Right lobe of liver (tissue), 4 donors: ENCODE results near the gene RAD1.

Experiments
- POLR2A ChIP-seq: fragments of 450-650 bp; IDR thresholded peaks from one replicate; pipeline ENCODE4 v1.6.1; 2017; ENCODE audit warnings: antibody characterized with exemption, mild to moderate bottlenecking
- TF ChIP-seq, protein P1 (sequence below), 4 donors: fragments of 200-600 bp in 3 of 4; fragments of 450-650 bp in 1 of 4; IDR thresholded peaks; one replicate each; pipeline versions ENCODE4 v1.5.1 to v1.8.0; 2016 to 2022; ENCODE audit warnings: antibody characterized with exemption in 4 of 4, mild to moderate bottlenecking in 2 of 4
- donor health status: DM: no; HTN: no; CAD: no.
- donor health status: DM: no; HTN: no; CAD: no.
- donor health status: DM: no; HTN: yes; CAD: no.

DNA sequence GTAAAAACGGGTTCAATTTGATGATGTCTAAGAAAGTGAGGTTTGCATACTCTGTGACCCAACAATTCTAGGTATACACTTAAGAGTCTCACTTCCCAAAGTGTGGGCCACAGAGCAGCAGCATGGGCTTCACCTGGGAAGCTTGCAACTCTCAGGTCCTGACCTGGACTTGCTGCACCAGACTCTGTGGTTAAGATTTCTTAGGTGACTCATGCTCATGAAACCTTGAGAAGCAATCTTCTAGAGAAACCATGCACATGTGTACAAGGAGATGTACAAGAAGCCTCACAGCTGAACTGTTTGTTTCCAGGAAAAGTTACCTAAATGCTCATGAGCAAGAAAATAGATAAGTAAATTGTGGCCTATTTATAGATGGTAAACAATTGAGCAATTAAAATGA lies 44.0 kb upstream of the RAD1 start:
- TF ChIP-seq POLR2A, result no peak
- TF ChIP-seq, protein P1, sequence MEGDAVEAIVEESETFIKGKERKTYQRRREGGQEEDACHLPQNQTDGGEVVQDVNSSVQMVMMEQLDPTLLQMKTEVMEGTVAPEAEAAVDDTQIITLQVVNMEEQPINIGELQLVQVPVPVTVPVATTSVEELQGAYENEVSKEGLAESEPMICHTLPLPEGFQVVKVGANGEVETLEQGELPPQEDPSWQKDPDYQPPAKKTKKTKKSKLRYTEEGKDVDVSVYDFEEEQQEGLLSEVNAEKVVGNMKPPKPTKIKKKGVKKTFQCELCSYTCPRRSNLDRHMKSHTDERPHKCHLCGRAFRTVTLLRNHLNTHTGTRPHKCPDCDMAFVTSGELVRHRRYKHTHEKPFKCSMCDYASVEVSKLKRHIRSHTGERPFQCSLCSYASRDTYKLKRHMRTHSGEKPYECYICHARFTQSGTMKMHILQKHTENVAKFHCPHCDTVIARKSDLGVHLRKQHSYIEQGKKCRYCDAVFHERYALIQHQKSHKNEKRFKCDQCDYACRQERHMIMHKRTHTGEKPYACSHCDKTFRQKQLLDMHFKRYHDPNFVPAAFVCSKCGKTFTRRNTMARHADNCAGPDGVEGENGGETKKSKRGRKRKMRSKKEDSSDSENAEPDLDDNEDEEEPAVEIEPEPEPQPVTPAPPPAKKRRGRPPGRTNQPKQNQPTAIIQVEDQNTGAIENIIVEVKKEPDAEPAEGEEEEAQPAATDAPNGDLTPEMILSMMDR (IDR thresholded peaks at IDR 0.05), result no peak
